ENCODE measurements around the gene TBX6.

DNA sequence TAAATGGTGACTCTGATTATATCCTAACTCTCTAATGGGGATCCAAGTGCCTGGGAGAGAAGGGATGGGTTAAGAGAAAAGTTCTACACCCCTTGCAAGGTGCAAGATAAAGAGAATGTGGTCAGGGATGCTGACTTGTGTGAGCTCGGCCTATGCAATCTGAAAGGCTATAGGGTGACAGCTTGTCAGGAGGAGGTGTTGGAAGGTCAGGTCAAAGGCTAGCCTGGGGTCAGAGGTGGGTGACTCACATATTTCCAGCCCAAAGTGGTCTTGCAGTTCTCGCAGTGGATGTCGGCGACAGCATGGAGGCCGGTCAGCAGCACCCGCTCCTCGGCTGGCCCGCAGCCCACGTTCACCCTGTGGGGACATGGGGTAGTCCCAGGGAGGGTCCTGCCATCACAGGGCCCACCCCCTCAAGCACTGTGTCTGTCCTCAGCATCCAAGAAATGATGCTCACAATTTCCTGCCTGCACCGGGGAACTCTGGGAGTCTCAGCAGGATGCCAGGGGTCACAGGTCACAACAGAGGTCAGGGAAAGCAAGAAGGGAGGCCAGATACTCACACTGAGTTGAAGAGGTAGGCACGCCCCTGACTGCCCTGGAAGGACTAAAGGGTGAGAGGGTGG lies 2.9 kb upstream of the TBX6 start:
- TF ChIP-seq SUZ12 (IDR thresholded peaks at IDR 0.05; ENCODE audit: extremely low read depth, insufficient read depth, insufficient read length), result no peak
- TF ChIP-seq ZNF274 (IDR thresholded peaks at IDR 0.05; ENCODE audit: low read depth, low read length), result no peak
